ENCODE results near the gene CAPN3.

CAPN3 gene

GRCh38 chr15:42453826-42454225 lies 94.5 kb downstream of the CAPN3 start:
- no peak for DNase-seq (ENCODE audit: low spot score)

GRCh38 chr15:42456531-42456930 lies 97.2 kb downstream of the CAPN3 start:
- no peak for DNase-seq (ENCODE audit: low spot score)

DNA sequence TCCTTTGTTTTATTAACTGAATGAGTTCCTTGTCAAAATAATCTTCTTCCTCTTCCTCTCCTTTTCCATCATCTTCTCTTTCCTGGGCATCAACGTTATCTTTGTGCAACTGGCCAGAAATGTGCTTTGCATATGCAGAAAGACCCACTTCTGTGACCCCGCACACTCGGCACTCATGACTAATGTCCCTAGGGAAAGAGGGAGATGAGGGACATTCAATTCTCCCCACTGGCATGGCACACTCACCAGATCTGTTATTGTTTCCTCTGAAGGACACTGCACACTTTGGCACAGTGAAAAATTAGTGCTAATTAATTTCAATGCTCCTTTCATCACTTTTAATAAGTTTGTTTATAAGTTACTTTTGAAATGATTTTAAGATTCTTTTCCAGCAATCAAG lies 97.7 kb downstream of the CAPN3 start:
- no peak for DNase-seq (ENCODE audit: low spot score)

- DNase-seq (ENCODE audit: low spot score), result peak; percentile 36
Measured at GRCh38 chr15:42457445-42458442, 98.4 kb downstream of the CAPN3 start.

GRCh38 chr15:42461261-42461660 lies 102.0 kb downstream of the CAPN3 start:
- DNase-seq (ENCODE audit: low spot score), result no peak

Data from D341Med (cell line).